K562 (cell line): Measurements from ENCODE around the gene JADE2. TPM values are rescaled to one million over a fixed set of nuclear protein-coding genes. Genes with fewer than 3 reads are reported as not detected.

Experiments
- ATAC-seq: fragments of 200-7000 bp; cut with Tn5 transposase; 3 replicates; pipeline ENCODE4 v1.9.1; 2020; ENCODE audit warnings: moderate library complexity
- BruUV-seq: library from RNA; stranded (reverse); fragments of 400-500 nt; replicated peaks from 2 replicates; lab custom pipeline; 2021; lab: Mats Ljungman, UMichigan
- CTCF ChIA-PET: fragments of 300-600 bp; formaldehyde crosslinking; extraction: SDS; loops from one replicate; lab custom pipeline; 2021; ENCODE audit warnings: low intra/inter-chr PET ratio; lab: Yijun Ruan, JAX
- POLR2A ChIA-PET: fragments of 300-600, 350-650 bp; sonication (Branson Sonifier 250); formaldehyde crosslinking; extraction: SDS; loops from one replicate; lab custom pipeline; 2021; ENCODE audit warnings: antibody characterized with exemption, inconsistent platforms; lab: Yijun Ruan, JAX
- DNase-seq, 4 experiments: peaks; one replicate each; pipeline versions ENCODE4 v3.0.0 to v3.0.0-alpha.2; 2011 to 2018; ENCODE audit warnings: low spot score in 3 of 4, mixed read lengths in 3 of 4; ENCODE audit errors: extremely low read depth in 1 of 4
- FAIRE-seq: peaks from 2 replicates; lab custom pipeline; 2011; peaks lifted over from hg19 to GRCh38; lab: Jason Lieb, UNC
- H2AFZ ChIP-seq: 2 replicates; pipeline ENCODE4 v1.6.0; 2011; ENCODE audit warnings: low read depth, low read length, control low read depth, inconsistent platforms
- H3K27ac ChIP-seq: fragments of 200-600 bp; 3 replicates; pipeline ENCODE4 v1.8.0; 2011; ENCODE audit warnings: low read depth, mild to moderate bottlenecking, control low read depth, inconsistent platforms, low read length, moderate library complexity, mixed read lengths; ENCODE audit errors: extremely low read depth
- H3K27me3 ChIP-seq, 2 experiments: fragments of 300-600 bp in 1 of 2; 2 replicates in 1 of 2; 3 replicates in 1 of 2; pipeline versions ENCODE4 v1.6.0 to v1.8.0; 2011; ENCODE audit warnings: inconsistent platforms in 2 of 2, low read length in 2 of 2, mild to moderate bottlenecking in 1 of 2, mixed read lengths in 1 of 2, moderate library complexity in 1 of 2; ENCODE audit not compliant: control insufficient read depth in 2 of 2, insufficient read depth in 2 of 2
- H3K36me3 ChIP-seq: fragments of 300-600 bp; 3 replicates; pipeline ENCODE4 v1.8.0; 2011; ENCODE audit warnings: mild to moderate bottlenecking, low read length, inconsistent platforms; ENCODE audit not compliant: control insufficient read depth, insufficient read depth
- H3K4me1 ChIP-seq, 2 experiments: fragments of 200-600 bp in 1 of 2; replicated peaks in 1 of 2; 2 replicates in 1 of 2; 3 replicates in 1 of 2; pipeline versions ENCODE4 v1.5.1 to v1.8.0; 2011; ENCODE audit warnings: inconsistent platforms in 2 of 2, low read length in 2 of 2, mild to moderate bottlenecking in 1 of 2, mixed read lengths in 1 of 2, moderate library complexity in 1 of 2; ENCODE audit not compliant: control insufficient read depth in 2 of 2, insufficient read depth in 2 of 2
- H3K4me2 ChIP-seq: 2 replicates; pipeline ENCODE4 v1.6.1; 2011; ENCODE audit warnings: low read length, control low read depth, inconsistent platforms, mixed read lengths; ENCODE audit not compliant: insufficient read depth
- H3K4me3 ChIP-seq: fragments of 200-600 bp; sonication (generic), shearing (Covaris generic); 2 replicates; pipeline ENCODE4 v1.5.1; 2016; ENCODE audit warnings: control low read depth, inconsistent platforms
- H3K79me2 ChIP-seq: fragments of 200-600 bp; 3 replicates; pipeline ENCODE4 v1.8.0; 2011; ENCODE audit warnings: low read length, inconsistent platforms; ENCODE audit not compliant: control insufficient read depth, insufficient read depth
- H3K9ac ChIP-seq, 2 experiments: 2 replicates each; pipeline versions ENCODE4 v1.6.0 to v1.6.1; 2011; ENCODE audit warnings: low read depth in 2 of 2, low read length in 2 of 2, control low read depth in 1 of 2, inconsistent platforms in 1 of 2, mild to moderate bottlenecking in 1 of 2, mixed read lengths in 1 of 2; ENCODE audit not compliant: insufficient read depth in 1 of 2
- H3K9me1 ChIP-seq: one replicate; pipeline ENCODE4 v1.6.0; 2011; ENCODE audit warnings: inconsistent platforms, mild to moderate bottlenecking, low read length, moderate library complexity; ENCODE audit not compliant: control insufficient read depth, insufficient read depth
- H3K9me3 ChIP-seq: replicated peaks from 2 replicates; pipeline ENCODE4 v1.5.1; 2011; ENCODE audit warnings: low read depth, low read length, inconsistent platforms; ENCODE audit not compliant: control insufficient read depth, insufficient read depth
- H4K20me1 ChIP-seq: replicated peaks from 2 replicates; pipeline ENCODE4 v1.6.1; 2011; ENCODE audit warnings: low read length, inconsistent platforms, mixed read lengths; ENCODE audit not compliant: control insufficient read depth, insufficient read depth
- ELF1 ChIP-seq: fragments of 200-800 bp; sonication (Bioruptor generic); IDR thresholded peaks from 2 replicates; pipeline ENCODE4 v1.6.1; 2016; ENCODE audit warnings: missing genetic modification characterization, missing compliant biosample characterization
- KHSRP ChIP-seq: fragments of 450-650 bp; IDR thresholded peaks from 2 replicates; pipeline ENCODE4 v1.6.1; 2017
- WGBS: fragments of 100-300 bp; shearing (Covaris generic); methylation state at CpG from one replicate; pipeline ENCODE4 v1.1.6; 2016; ENCODE audit warnings: low coverage, mixed read lengths; ENCODE audit not compliant: insufficient coverage; ENCODE audit errors: missing lambda C conversion rate; 5-methylcytosine and 5-hydroxymethylcytosine counted together
- in situ Hi-C: fragments of 300-500 bp; cut with MboI; formaldehyde crosslinking; loops from 4 replicates; pipeline ENCODE4 v1.15.0; 2018; ENCODE audit warnings: inconsistent platforms, mixed read lengths
- intact Hi-C: fragments of 100-400 bp; cut with micrococcal nuclease; formaldehyde crosslinking; loops from 2 replicates; pipeline ENCODE4 v1.14.2; 2022
- polyA plus RNA-seq, 8 experiments: library from polyadenylated mRNA; depleted of rRNA in 4 of 8; stranded (reverse) in 5 of 8; unstranded in 3 of 8; fragments of >200 nt; fragmentation: Nextera tagmentation in 2 of 8; fragmentation: Illumina TruSeq in 1 of 8; extraction: Ambion mirVana in 2 of 8; extraction: Trizol in 1 of 8; gene quantifications; 2 replicates each; pipeline versions ENCODE4 v1.2.1 to v1.2.3, GENCODE V29; 2011 to 2014; ENCODE audit warnings: inconsistent platforms in 1 of 8, missing spikeins in 1 of 8
- total RNA-seq, 7 experiments: library from RNA; depleted of rRNA in 6 of 7; stranded (reverse); fragments of >200 nt in 6 of 7; fragmentation: Illumina TruSeq in 2 of 7; extraction: Trizol in 2 of 7; gene quantifications; 2 replicates each; pipeline versions ENCODE4 v1.2.1 to v1.2.3, GENCODE V29; 2011 to 2021; ENCODE audit warnings: low replicate concordance in 1 of 7
- TF ChIP-seq, protein P1 (sequence below): fragments of 250-450 bp; sonication (Bioruptor Pico); IDR thresholded peaks from 2 replicates; pipeline ENCODE4 v1.4.0; 2020; ENCODE audit warnings: mild to moderate bottlenecking, moderate library complexity, borderline replicate concordance

The JADE2 gene
- total and polyA plus RNA-seq, 9 of the 15 experiments (the other 6 are each of a cell fraction or from before 2014, with no cell fraction given), result 0.50 to 23.3 (median 9.1) TPM

- H3K27me3 ChIP-seq, result no peaks in the 10 kb centered on the region
- no peak overlapping the region for H2AFZ ChIP-seq
- WGBS, result 0% methylated on average over 3 of the region's 3 CpGs
- H3K9ac ChIP-seq, result peak overlapping the region in 1 of 2 experiments; percentile 36; a peak in 1 of 4 replicates
- no peak for ATAC-seq
- H3K79me2 ChIP-seq, result no peaks in the 10 kb centered on the region
- no peak overlapping the region for H3K4me3 ChIP-seq
- no TSS peak for BruUV-seq
- no peak overlapping the region for H3K27ac ChIP-seq
- DNase-seq, result no peak
- no peak for FAIRE-seq
- no peaks in the 10 kb centered on the region for H4K20me1 ChIP-seq
- H3K36me3 ChIP-seq, result peaks cover 2% of the 10 kb centered on the region; the same call in 1 of the 3 replicates
- H3K9me1 ChIP-seq, result no peaks in the 10 kb centered on the region
- peaks cover 0 to 10% of the 10 kb centered on the region in 2 experiments; a peak in 3 of 5 replicates for H3K4me1 ChIP-seq
- POLR2A ChIA-PET, result interaction anchor here (0.6 to 1.1 kb wide), 3 partner anchors 17 to 281 kb away, joined by 3 read pairs; no protein-coding TSS in a partner anchor
- H3K9me3 ChIP-seq, result no peaks in the 10 kb centered on the region
- CTCF ChIA-PET, result no interaction called here
- TF ChIP-seq KHSRP (no peak), ELF1 (tag) (no peak)
- TF ChIP-seq, protein P1, sequence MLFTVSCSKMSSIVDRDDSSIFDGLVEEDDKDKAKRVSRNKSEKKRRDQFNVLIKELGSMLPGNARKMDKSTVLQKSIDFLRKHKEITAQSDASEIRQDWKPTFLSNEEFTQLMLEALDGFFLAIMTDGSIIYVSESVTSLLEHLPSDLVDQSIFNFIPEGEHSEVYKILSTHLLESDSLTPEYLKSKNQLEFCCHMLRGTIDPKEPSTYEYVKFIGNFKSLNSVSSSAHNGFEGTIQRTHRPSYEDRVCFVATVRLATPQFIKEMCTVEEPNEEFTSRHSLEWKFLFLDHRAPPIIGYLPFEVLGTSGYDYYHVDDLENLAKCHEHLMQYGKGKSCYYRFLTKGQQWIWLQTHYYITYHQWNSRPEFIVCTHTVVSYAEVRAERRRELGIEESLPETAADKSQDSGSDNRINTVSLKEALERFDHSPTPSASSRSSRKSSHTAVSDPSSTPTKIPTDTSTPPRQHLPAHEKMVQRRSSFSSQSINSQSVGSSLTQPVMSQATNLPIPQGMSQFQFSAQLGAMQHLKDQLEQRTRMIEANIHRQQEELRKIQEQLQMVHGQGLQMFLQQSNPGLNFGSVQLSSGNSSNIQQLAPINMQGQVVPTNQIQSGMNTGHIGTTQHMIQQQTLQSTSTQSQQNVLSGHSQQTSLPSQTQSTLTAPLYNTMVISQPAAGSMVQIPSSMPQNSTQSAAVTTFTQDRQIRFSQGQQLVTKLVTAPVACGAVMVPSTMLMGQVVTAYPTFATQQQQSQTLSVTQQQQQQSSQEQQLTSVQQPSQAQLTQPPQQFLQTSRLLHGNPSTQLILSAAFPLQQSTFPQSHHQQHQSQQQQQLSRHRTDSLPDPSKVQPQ (CRISPR knock-in tag), result no peak
- no peak overlapping the region for H3K4me2 ChIP-seq
- in situ Hi-C loops (loop anchor here (5.0 to 25.0 kb wide), 3 partner anchors 282 to 547 kb away; no protein-coding TSS in a partner anchor), intact Hi-C loops (loop anchor here (5.0 kb wide), 1 partner anchor 397 kb away; no protein-coding TSS in a partner anchor)
These were observed 59.2 kb downstream of the JADE2 start for GRCh38 chr5:134584662-134585061.
